ENCODE data around the gene CCDC51. TPM values are rescaled to one million over a fixed set of nuclear protein-coding genes. Genes with fewer than 3 reads are reported as not detected.
A peak's percentile ranks its signal among the peaks of the same experiment; 100 is the strongest.

CCDC51 gene
- polyA plus RNA-seq, 1 donor from 2014 or later, result 27.2 TPM

DNA sequence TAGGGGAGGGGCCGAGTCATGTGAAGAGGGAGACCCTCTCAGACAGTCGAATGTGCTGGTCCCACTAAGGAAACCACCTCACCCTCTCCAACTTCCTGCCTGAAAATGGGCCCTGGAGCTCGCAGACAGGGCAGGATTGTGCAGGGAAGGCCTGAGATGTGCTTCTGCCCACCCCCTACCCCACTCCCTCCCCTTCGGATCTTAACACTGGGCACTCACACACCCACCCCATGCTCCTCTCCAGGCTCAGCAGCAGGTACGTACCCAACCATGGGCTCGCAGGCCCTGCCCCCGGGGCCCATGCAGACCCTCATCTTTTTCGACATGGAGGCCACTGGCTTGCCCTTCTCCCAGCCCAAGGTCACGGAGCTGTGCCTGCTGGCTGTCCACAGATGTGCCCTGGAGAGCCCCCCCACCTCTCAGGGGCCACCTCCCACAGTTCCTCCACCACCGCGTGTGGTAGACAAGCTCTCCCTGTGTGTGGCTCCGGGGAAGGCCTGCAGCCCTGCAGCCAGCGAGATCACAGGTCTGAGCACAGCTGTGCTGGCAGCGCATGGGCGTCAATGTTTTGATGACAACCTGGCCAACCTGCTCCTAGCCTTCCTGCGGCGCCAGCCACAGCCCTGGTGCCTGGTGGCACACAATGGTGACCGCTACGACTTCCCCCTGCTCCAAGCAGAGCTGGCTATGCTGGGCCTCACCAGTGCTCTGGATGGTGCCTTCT, 26.6 kb upstream of the CCDC51 start:
- Histone ChIP-seq H3F3A (ENCODE audit: insufficient read depth, low read length, poor library complexity, severe bottlenecking) (no peaks in the 10 kb centered on the region), H3K9me2 (ENCODE audit: insufficient read depth, low read length) (no peaks in the 10 kb centered on the region), H3K36me3 (ENCODE audit: insufficient read depth, low read length) (no peaks in the 10 kb centered on the region), H4K20me1 (ENCODE audit: insufficient read depth) (no peaks in the 10 kb centered on the region), H3K4me3 (ENCODE audit: low read length) (no peak overlapping the region), H3K27me3 (ENCODE audit: insufficient read depth, low read depth, low read length) (no peaks in the 10 kb centered on the region), H2AFZ (ENCODE audit: low read depth, low read length) (no peak overlapping the region), H3K9me3 (ENCODE audit: low read length) (no peaks in the 10 kb centered on the region), H3K4me2 (ENCODE audit: low read length) (no peak overlapping the region), H3K9ac (ENCODE audit: low read length) (no peak overlapping the region), H3K79me2 (replicated peaks; ENCODE audit: insufficient read depth, low read length) (peaks cover 2% of the 10 kb centered on the region), H3K27ac (ENCODE audit: low read length) (peak overlapping the region; percentile 39)
- TF ChIP-seq SMC3 (conservative IDR thresholded peaks at IDR 0.05; ENCODE audit: poor library complexity) (no peak), MXI1 (conservative IDR thresholded peaks at IDR 0.05; ENCODE audit: poor library complexity, severe bottlenecking) (no peak), RAD21 (conservative IDR thresholded peaks at IDR 0.05) (no peak), POLR2AphosphoS5 (IDR thresholded peaks at IDR 0.05) (no peak), EP300 (conservative IDR thresholded peaks at IDR 0.05; ENCODE audit: poor library complexity, severe bottlenecking) (no peak), EZH2 (IDR thresholded peaks at IDR 0.05; ENCODE audit: borderline replicate concordance, insufficient read depth, low read length, poor library complexity, severe bottlenecking) (no peak), TAF1 (IDR thresholded peaks at IDR 0.05; ENCODE audit: low read depth) (no peak)
- TF ChIP-seq, protein P1, sequence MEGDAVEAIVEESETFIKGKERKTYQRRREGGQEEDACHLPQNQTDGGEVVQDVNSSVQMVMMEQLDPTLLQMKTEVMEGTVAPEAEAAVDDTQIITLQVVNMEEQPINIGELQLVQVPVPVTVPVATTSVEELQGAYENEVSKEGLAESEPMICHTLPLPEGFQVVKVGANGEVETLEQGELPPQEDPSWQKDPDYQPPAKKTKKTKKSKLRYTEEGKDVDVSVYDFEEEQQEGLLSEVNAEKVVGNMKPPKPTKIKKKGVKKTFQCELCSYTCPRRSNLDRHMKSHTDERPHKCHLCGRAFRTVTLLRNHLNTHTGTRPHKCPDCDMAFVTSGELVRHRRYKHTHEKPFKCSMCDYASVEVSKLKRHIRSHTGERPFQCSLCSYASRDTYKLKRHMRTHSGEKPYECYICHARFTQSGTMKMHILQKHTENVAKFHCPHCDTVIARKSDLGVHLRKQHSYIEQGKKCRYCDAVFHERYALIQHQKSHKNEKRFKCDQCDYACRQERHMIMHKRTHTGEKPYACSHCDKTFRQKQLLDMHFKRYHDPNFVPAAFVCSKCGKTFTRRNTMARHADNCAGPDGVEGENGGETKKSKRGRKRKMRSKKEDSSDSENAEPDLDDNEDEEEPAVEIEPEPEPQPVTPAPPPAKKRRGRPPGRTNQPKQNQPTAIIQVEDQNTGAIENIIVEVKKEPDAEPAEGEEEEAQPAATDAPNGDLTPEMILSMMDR (IDR thresholded peaks at IDR 0.05; ENCODE audit: poor library complexity, severe bottlenecking), result no peak
- TF ChIP-seq, protein P2, sequence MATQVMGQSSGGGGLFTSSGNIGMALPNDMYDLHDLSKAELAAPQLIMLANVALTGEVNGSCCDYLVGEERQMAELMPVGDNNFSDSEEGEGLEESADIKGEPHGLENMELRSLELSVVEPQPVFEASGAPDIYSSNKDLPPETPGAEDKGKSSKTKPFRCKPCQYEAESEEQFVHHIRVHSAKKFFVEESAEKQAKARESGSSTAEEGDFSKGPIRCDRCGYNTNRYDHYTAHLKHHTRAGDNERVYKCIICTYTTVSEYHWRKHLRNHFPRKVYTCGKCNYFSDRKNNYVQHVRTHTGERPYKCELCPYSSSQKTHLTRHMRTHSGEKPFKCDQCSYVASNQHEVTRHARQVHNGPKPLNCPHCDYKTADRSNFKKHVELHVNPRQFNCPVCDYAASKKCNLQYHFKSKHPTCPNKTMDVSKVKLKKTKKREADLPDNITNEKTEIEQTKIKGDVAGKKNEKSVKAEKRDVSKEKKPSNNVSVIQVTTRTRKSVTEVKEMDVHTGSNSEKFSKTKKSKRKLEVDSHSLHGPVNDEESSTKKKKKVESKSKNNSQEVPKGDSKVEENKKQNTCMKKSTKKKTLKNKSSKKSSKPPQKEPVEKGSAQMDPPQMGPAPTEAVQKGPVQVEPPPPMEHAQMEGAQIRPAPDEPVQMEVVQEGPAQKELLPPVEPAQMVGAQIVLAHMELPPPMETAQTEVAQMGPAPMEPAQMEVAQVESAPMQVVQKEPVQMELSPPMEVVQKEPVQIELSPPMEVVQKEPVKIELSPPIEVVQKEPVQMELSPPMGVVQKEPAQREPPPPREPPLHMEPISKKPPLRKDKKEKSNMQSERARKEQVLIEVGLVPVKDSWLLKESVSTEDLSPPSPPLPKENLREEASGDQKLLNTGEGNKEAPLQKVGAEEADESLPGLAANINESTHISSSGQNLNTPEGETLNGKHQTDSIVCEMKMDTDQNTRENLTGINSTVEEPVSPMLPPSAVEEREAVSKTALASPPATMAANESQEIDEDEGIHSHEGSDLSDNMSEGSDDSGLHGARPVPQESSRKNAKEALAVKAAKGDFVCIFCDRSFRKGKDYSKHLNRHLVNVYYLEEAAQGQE (IDR thresholded peaks at IDR 0.05; ENCODE audit: borderline replicate concordance), result no peak

DNA sequence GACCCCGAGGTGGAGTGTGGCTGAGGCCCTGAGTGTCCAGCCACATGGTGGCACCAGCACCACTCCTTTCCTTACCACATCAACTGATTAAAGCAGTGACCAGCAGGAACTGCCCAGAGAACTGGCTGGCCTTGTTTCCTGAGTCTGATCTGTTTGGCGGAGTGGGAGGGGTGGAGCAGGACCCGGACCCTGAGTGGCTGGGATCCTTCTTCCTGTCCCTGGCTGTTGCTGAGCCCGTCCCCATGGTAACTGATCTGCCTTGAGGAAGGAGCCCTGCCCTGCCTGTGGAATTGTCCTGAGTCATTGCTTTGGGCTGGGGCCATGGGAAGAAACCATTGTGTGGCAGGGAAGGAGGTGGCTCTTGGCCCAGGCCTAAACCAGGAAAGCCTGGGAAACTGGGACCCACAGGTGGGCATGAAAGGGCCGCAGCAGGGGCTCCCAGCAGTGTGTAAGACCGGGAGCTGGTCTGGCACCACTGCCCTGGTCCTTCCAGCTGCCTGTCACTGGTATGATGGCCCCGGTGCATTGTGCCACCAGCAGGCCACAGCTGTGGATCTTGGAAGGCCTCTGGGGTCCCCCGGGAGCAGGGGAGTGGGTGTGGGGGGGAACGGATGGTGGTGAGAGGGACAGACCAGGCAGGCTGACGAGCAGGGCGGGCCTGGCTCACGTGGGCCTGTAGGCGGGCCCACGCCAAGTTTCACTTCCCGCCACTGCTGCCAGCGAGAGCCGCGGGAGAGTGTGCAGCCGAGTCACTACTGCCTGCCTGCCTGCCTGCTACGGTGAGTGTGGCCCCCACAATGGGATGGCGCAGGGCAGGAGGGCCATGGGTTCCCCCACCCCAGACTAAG, 25.8 kb upstream of the CCDC51 start:
- H3K4me2 ChIP-seq (ENCODE audit: low read length), result no peak overlapping the region

More for the DNA sequence above, 25.8 kb upstream of the CCDC51 start:
- Histone ChIP-seq H3K79me2 (replicated peaks; ENCODE audit: insufficient read depth, low read length) (no peaks in the 10 kb centered on the region), H2AFZ (ENCODE audit: low read depth, low read length) (no peak overlapping the region), H3F3A (ENCODE audit: insufficient read depth, low read length, poor library complexity, severe bottlenecking) (no peaks in the 10 kb centered on the region), H3K27me3 (ENCODE audit: insufficient read depth, low read depth, low read length) (no peaks in the 10 kb centered on the region), H3K9ac (ENCODE audit: low read length) (peak overlapping the region; percentile 31), H3K9me3 (ENCODE audit: low read length) (no peaks in the 10 kb centered on the region), H3K36me3 (ENCODE audit: insufficient read depth, low read length) (no peaks in the 10 kb centered on the region), H3K4me3 (ENCODE audit: low read length) (no peak overlapping the region), H3K9me2 (ENCODE audit: insufficient read depth, low read length) (no peaks in the 10 kb centered on the region), H4K20me1 (ENCODE audit: insufficient read depth) (no peaks in the 10 kb centered on the region), H3K27ac (ENCODE audit: low read length) (peak overlapping the region; percentile 39)
- peak; percentile 59 for TF ChIP-seq SMC3 (conservative IDR thresholded peaks at IDR 0.05; ENCODE audit: poor library complexity)
- no peak for TF ChIP-seq MXI1 (conservative IDR thresholded peaks at IDR 0.05; ENCODE audit: poor library complexity, severe bottlenecking)
- TF ChIP-seq, protein P1 (IDR thresholded peaks at IDR 0.05; ENCODE audit: poor library complexity, severe bottlenecking), result peak; percentile 58
- TF ChIP-seq EZH2 (IDR thresholded peaks at IDR 0.05; ENCODE audit: borderline replicate concordance, insufficient read depth, low read length, poor library complexity, severe bottlenecking), result no peak
- TF ChIP-seq, protein P2 (IDR thresholded peaks at IDR 0.05; ENCODE audit: borderline replicate concordance), result no peak
- TF ChIP-seq RAD21 (conservative IDR thresholded peaks at IDR 0.05), result peak; percentile 63
- no peak for TF ChIP-seq EP300 (conservative IDR thresholded peaks at IDR 0.05; ENCODE audit: poor library complexity, severe bottlenecking)
- no peak for TF ChIP-seq POLR2AphosphoS5 (IDR thresholded peaks at IDR 0.05)
- TF ChIP-seq TAF1 (IDR thresholded peaks at IDR 0.05; ENCODE audit: low read depth), result no peak
